ENCODE measurements around the gene PBRM1. TPM values are rescaled to one million over a fixed set of nuclear protein-coding genes. Genes with fewer than 3 reads are reported as not detected.
"Not testable (repeated sequence)": the region's sequence is repeated elsewhere in the genome, so short reads cannot be mapped to it uniquely, and the experiment has no call there.

The PBRM1 gene
- total and polyA plus RNA-seq, 2 donors from 2014 or later: 4.1 to 56.2 TPM

DNA sequence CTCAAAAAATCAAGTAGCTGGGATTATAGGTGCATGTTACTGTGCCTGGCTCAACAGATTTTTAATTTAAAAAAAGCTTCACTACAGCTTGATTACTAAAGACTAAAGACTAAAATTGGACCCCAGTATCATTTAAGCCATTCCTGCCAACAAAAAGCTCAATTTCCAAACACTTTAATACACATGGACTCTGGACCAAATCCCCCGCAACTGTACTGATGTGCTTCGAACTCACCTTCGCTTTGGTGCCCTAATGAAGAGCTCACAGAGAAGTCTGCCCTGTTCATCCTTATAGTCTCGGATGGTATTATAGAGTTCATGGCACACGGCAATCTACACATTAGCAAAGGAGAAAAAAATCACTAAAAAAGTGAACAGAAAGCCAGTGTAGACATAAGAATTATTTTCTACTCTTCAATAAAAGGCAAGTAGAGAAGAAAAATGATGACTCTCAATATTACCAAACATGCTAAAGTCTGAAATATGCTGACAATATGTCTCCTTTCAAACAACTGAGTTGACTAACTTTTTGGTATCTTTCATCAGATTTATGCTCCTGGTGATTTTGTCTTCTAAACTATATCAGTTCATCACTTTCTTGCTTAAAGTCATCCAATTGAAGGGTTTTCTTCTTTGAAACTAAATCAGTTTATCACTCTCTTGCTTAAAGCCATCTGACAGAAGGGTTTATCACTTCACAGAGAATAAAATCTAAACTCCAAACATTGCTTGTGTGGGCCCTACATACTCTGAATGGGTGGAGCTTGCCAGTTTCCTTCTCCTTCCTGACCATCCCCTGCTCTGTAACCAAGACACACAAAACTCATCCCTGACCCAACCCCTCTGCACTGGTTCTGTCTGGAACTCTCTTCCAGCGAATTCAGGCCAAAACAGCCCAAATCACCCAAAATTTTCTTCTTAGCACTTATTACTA, 7.2 kb downstream of the PBRM1 start:
- H3K9me3 ChIP-seq (ENCODE audit: control insufficient read depth in 2 of 3, insufficient read depth in 1 of 3, low read length in 3 of 3): no peaks in the 10 kb centered on the region
- H3K27ac ChIP-seq (ENCODE audit: low read depth in 2 of 2, low read length in 2 of 2): no peak overlapping the region
- H3K4me1 ChIP-seq (ENCODE audit: control insufficient read depth in 2 of 3, insufficient read depth in 2 of 3, low read depth in 1 of 3, low read length in 3 of 3): peaks cover 0 to 9% (median 6%) of the 10 kb centered on the region in 3 donors
- no peak overlapping the region for H3K4me3 ChIP-seq (ENCODE audit: low read length in 3 of 3)
- no peak overlapping the region for H3K9ac ChIP-seq (ENCODE audit: low read length in 3 of 3)
- TF ChIP-seq CTCF (IDR thresholded peaks at IDR 0.05; ENCODE audit: borderline replicate concordance, extremely low read depth, insufficient read depth): no peak
- H3K27me3 ChIP-seq (ENCODE audit: control insufficient read depth, insufficient read depth, low read length): no peaks in the 10 kb centered on the region
- no peak for DNase-seq
- intact Hi-C loops (cut with DNase I): no loop called here
- peaks cover 8 to 46% (median 18%) of the 10 kb centered on the region in 3 donors for H3K36me3 ChIP-seq (ENCODE audit: control insufficient read depth in 2 of 3, insufficient read depth in 3 of 3, low read length in 3 of 3)
- FAIRE-seq: no peak

GRCh38 chr3:52676201-52676600, 9.5 kb downstream of the PBRM1 start:
- H3K9me3 ChIP-seq (ENCODE audit: control insufficient read depth in 2 of 3, insufficient read depth in 1 of 3, low read length in 3 of 3); H3K27me3 ChIP-seq (ENCODE audit: control insufficient read depth, insufficient read depth, low read length); FAIRE-seq; H3K4me3 ChIP-seq (ENCODE audit: low read length in 3 of 3); intact Hi-C loops (cut with DNase I); H3K9ac ChIP-seq (ENCODE audit: low read length in 3 of 3); H3K27ac ChIP-seq (ENCODE audit: low read depth in 2 of 2, low read length in 2 of 2); DNase-seq; H3K4me1 ChIP-seq (ENCODE audit: control insufficient read depth in 2 of 3, insufficient read depth in 2 of 3, low read depth in 1 of 3, low read length in 3 of 3): not testable (repeated sequence)
- peaks cover 8 to 49% (median 18%) of the 10 kb centered on the region in 3 donors for H3K36me3 ChIP-seq (ENCODE audit: control insufficient read depth in 2 of 3, insufficient read depth in 3 of 3, low read length in 3 of 3)

- Histone ChIP-seq H3K9ac (ENCODE audit: low read length in 3 of 3) (no peak overlapping the region), H3K27me3 (ENCODE audit: control insufficient read depth, insufficient read depth, low read length) (no peaks in the 10 kb centered on the region), H3K36me3 (ENCODE audit: control insufficient read depth in 2 of 3, insufficient read depth in 3 of 3, low read length in 3 of 3) (peaks cover 0 to 21% (median 11%) of the 10 kb centered on the region in 3 donors), H3K4me3 (ENCODE audit: low read length in 3 of 3) (no peak overlapping the region), H3K9me3 (ENCODE audit: control insufficient read depth in 2 of 3, insufficient read depth in 1 of 3, low read length in 3 of 3) (no peaks in the 10 kb centered on the region), H3K4me1 (ENCODE audit: control insufficient read depth in 2 of 3, insufficient read depth in 2 of 3, low read depth in 1 of 3, low read length in 3 of 3) (no peaks in the 10 kb centered on the region), H3K27ac (ENCODE audit: low read depth in 2 of 2, low read length in 2 of 2) (no peak overlapping the region)
- FAIRE-seq: no peak
- TF ChIP-seq CTCF (IDR thresholded peaks at IDR 0.05; ENCODE audit: borderline replicate concordance, extremely low read depth, insufficient read depth): no peak
- intact Hi-C loops (cut with DNase I): no loop called here
- DNase-seq: no peak
These were observed 14.0 kb downstream of the PBRM1 start for GRCh38 chr3:52671676-52672075.

Data from kidney (tissue), 14 donors.